Neural crest cell (in vitro differentiated cells): Measurements from ENCODE around the gene ITIH3. TPM values are rescaled to one million over a fixed set of nuclear protein-coding genes. Genes with fewer than 3 reads are reported as not detected.

Source experiments
- DNase-seq: peaks from one replicate; pipeline ENCODE4 v3.0.0; 2021; ENCODE audit warnings: low read depth, mixed read lengths, low spot score
- H3K27ac Mint-ChIP-seq: one replicate; pipeline ENCODE4 v1.8.0; 2021; ENCODE audit warnings: mild to moderate bottlenecking, mixed read lengths; ENCODE audit not compliant: unreplicated experiment
- H3K27me3 Mint-ChIP-seq: 2 replicates; pipeline ENCODE4 v1.8.0; 2021; ENCODE audit warnings: low read depth, mild to moderate bottlenecking, mixed read lengths
- H3K36me3 Mint-ChIP-seq: 2 replicates; pipeline ENCODE4 v1.8.0; 2021; ENCODE audit warnings: low read depth, mild to moderate bottlenecking, mixed read lengths
- H3K4me1 Mint-ChIP-seq: 2 replicates; pipeline ENCODE4 v1.8.0; 2021; ENCODE audit warnings: mixed read lengths
- H3K4me3 Mint-ChIP-seq: one replicate; pipeline ENCODE4 v1.8.0; 2021; ENCODE audit warnings: mild to moderate bottlenecking, mixed read lengths
- H3K9me3 Mint-ChIP-seq: 2 replicates; pipeline ENCODE4 v1.8.0; 2021; ENCODE audit warnings: mixed read lengths
- total RNA-seq: library from RNA; stranded (reverse); gene quantifications from 2 replicates; pipeline ENCODE4 v1.2.1, GENCODE V29; 2021
- TF ChIP-seq, protein P1 (sequence below): fragments of 200-600 bp; sonication (generic); conservative IDR thresholded peaks from 2 replicates; pipeline ENCODE4 v1.5.0; 2021; ENCODE audit warnings: antibody characterized with exemption, mild to moderate bottlenecking

Gene ITIH3
- total RNA-seq, 1 donor from 2014 or later, result not detected

DNA sequence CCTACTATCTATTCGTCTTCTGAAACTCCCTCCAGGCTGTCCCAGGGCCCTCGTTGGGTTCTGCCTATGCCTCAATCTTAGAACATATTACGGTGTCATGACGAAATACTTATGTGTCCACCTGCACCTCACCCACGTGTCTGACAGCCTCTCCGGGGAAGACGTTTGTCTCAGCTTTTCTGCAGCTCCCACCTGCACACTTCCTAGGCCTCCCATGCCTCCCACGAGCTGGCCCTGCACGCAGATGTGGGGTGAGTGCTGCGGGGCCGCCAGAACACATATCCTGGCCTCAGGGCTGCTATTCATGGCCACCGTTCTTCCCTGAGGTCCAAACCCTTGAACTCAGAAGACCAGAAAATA lies 47.4 kb downstream of the ITIH3 start:
- Mint-ChIP-seq H3K27me3 (no peaks in the 10 kb centered on the region), H3K4me1 (peaks cover 39% of the 10 kb centered on the region), H3K27ac (no peak overlapping the region), H3K9me3 (no peaks in the 10 kb centered on the region), H3K4me3 (no peak overlapping the region), H3K36me3 (peaks cover 3% of the 10 kb centered on the region)
- no peak for DNase-seq
- TF ChIP-seq, protein P1, sequence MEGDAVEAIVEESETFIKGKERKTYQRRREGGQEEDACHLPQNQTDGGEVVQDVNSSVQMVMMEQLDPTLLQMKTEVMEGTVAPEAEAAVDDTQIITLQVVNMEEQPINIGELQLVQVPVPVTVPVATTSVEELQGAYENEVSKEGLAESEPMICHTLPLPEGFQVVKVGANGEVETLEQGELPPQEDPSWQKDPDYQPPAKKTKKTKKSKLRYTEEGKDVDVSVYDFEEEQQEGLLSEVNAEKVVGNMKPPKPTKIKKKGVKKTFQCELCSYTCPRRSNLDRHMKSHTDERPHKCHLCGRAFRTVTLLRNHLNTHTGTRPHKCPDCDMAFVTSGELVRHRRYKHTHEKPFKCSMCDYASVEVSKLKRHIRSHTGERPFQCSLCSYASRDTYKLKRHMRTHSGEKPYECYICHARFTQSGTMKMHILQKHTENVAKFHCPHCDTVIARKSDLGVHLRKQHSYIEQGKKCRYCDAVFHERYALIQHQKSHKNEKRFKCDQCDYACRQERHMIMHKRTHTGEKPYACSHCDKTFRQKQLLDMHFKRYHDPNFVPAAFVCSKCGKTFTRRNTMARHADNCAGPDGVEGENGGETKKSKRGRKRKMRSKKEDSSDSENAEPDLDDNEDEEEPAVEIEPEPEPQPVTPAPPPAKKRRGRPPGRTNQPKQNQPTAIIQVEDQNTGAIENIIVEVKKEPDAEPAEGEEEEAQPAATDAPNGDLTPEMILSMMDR, result no peak

DNA sequence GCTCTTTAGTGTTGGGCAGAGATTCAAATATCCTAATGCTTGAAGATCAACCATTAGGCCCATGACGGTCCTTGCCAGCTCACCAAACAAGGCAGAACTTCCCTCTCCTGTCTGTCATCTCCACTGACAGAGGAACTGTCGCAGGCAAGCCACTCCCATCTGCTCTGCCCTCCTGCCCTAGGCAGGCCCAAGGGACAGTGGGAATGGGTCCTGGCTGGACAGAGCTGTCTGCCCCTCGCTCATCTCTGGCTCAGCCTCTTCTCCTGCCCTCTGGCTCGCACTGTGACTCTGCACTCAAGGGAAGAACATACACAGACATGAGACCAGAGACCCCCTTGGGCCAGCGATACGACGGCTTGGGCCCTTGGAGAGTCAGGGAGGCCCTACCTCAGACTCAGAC lies 47.8 kb downstream of the ITIH3 start:
- Mint-ChIP-seq H3K27me3 (no peaks in the 10 kb centered on the region), H3K4me1 (peaks cover 39% of the 10 kb centered on the region), H3K4me3 (no peak overlapping the region), H3K36me3 (peaks cover 3% of the 10 kb centered on the region), H3K27ac (no peak overlapping the region), H3K9me3 (no peaks in the 10 kb centered on the region)
- no peak for DNase-seq
- TF ChIP-seq, protein P1, result no peak

DNA sequence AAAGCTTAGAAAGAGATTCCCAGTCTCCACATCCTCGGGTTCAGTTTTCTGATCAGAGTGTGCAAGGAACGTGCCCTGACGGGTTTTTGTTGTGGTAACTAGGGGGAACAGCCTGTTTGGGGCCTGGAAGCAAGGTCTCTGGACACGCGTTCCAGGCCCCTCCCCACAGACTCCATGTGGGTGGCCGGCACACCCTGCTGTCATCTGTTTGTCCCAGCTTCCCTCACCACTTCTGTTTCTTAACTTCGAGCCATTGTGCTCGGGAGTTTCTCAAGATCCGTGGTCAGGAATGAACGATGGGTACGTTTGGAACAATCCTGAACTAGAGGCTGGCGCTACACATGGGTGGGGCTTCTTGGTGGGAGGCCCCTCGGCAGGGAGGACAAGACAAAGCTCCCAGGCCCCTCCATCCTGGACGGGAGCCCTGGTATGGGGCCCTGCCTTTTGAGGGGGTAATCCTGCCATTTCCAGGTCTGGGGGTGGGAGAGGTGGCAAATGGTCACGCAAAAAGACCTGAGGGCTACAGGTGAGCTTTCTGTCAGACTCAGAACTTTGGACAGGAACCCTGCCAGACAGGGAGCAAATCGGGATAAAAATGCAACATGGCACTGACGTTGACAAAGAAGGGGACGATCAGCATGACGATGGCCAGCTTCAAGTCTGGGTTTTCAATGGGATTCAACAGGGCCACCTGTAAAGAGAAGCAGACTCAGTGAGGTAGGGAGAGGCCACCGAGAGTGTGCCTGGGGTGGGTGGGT lies 48.7 kb downstream of the ITIH3 start:
- no peak for DNase-seq
- no peaks in the 10 kb centered on the region for H3K9me3 Mint-ChIP-seq
- H3K27ac Mint-ChIP-seq, result no peak overlapping the region
- no peak overlapping the region for H3K4me3 Mint-ChIP-seq
- H3K27me3 Mint-ChIP-seq, result no peaks in the 10 kb centered on the region
- peaks cover 3% of the 10 kb centered on the region for H3K36me3 Mint-ChIP-seq
- H3K4me1 Mint-ChIP-seq, result peaks cover 39% of the 10 kb centered on the region
- TF ChIP-seq, protein P1, result no peak

DNA sequence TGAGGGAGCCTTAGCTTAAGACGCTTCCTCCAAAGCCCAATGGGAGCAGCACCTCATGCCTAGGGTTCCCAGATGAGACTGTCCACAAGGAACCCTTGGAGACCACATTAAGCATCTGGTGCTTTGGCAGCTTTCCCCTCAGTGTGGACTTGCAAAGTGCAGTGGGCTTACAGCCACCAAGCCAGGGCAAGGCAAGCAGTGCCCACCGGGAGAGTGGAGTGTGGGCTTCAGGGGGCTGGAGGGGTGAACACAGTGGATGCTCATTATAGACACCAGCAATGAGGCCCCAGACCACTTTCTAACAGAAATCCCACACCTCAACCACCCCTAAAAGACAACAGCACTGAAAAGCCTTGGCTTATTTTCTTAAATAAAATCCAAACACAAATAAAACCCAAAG lies 49.3 kb downstream of the ITIH3 start:
- Mint-ChIP-seq H3K9me3 (no peaks in the 10 kb centered on the region), H3K27ac (no peak overlapping the region), H3K27me3 (no peaks in the 10 kb centered on the region), H3K4me3 (no peak overlapping the region), H3K36me3 (peaks cover 3% of the 10 kb centered on the region), H3K4me1 (peaks cover 39% of the 10 kb centered on the region)
- no peak for DNase-seq
- TF ChIP-seq, protein P1, result no peak

DNA sequence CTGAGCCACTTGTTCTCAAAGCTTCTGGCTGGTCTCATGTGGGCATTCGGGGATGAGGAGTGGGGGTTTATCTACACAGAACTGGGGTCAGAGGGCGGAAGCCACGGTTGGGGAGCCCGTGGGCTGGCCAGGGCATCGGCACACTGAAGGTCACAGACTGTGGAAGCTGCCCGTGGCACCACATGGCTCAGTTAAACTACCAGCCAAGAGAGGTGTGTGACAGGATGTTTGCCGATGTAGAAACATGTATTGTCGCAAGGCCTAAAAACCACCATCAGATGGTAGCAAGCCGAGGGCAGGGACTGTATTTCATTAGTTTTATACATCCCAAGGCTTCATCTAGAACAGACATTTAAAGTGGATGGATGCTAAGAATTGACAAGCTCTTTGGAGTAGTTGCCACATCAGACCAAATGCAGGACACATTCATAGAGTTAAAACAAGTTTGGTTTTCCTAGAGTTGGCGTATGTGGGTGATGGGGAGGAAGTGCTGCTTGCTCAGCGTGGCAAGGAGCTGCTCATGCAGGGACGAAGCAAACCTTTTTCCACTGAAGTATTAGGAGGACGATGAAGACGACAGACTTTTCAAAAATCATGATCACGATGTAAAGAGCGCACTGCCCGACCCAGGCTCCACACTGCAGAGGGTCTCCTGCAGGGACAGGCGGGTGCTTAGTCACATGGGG lies 49.8 kb downstream of the ITIH3 start:
- Mint-ChIP-seq H3K9me3 (no peaks in the 10 kb centered on the region), H3K36me3 (peaks cover 3% of the 10 kb centered on the region), H3K4me3 (no peak overlapping the region), H3K27ac (no peak overlapping the region), H3K4me1 (peaks cover 38% of the 10 kb centered on the region), H3K27me3 (no peaks in the 10 kb centered on the region)
- DNase-seq, result no peak
- TF ChIP-seq, protein P1, result no peak
